ENCODE data around the gene HRH1.
A peak's percentile ranks its signal among the peaks of the same experiment; 100 is the strongest.
"Not testable (repeated sequence)": the region's sequence is repeated elsewhere in the genome, so short reads cannot be mapped to it uniquely, and the experiment has no call there.

HRH1 gene

DNA sequence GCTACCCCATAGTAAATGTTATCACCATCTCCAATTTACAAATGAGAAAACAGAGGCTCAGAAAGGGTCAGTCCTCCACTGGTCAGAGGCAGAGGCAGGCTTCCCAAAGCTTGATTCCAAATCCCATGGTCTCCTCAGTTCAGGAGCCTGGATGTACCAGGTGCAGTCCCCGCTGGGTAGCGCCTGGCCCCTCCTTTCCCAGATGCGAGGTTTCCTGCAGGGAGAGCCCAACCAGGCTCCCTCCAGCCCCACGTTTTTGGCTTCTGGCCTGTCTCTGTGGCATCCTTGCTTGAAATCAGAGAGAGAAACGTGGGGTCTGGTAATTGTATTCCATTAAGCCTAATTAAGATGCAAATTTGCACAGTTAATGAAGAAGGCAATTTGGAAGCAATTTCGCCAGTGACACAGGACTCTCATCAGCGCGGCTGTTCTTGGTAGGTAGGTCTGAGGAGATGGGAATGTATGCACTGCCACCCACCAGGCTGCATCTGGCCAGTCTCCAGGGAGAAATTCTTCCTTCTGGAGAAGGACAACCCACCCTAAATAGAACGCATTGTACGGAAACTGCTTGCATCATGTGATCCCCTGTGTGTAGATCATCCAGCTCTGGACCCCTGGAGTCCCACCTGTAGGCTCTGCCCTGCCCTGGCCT, 50.5 kb downstream of the HRH1 start:
- DNase-seq (ENCODE audit: low read depth in 2 of 2, low spot score in 1 of 2): no peak

DNA sequence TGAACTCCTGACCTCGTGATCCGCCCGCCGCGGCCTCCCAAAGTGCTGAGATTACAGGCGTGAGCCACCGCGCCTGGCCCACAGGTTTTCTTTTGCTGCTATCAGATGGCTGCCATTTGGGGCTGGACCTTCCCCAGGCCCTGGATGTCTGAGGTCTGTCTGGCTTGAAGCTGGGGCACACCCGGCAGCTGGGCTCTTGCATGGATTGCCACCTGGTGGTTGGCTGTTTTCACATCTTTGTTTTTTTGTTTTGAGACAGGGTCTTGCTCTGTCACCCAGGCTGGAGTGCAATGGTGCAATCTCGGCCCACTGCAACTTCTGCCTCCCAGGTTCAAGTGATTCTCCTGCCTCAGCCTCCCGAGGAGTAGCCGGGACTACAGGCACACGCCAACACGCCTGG, 51.6 kb downstream of the HRH1 start:
- not testable (repeated sequence) for DNase-seq (ENCODE audit: low read depth in 2 of 2, low spot score in 1 of 2)

DNA sequence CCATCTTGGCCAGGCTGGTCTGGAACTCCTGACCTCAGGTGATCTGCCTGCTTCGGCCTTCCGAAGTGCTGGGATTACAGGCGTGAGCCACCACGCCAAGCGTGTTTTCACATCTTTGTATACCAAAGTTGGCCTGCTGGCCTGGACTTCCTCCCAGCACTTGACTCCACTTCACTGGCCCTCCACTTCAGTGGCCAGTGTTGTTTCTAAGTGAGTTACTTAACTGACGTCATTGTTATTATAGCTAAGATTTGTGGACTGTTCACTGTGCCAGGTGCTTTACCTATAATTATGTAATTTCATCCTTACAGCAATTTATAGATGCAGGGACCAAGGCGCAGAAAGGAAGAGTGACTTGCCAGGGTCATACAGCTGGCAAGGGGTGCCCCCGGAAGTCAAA, 52.0 kb downstream of the HRH1 start:
- no peak for DNase-seq (ENCODE audit: low read depth in 2 of 2, low spot score in 1 of 2)

DNA sequence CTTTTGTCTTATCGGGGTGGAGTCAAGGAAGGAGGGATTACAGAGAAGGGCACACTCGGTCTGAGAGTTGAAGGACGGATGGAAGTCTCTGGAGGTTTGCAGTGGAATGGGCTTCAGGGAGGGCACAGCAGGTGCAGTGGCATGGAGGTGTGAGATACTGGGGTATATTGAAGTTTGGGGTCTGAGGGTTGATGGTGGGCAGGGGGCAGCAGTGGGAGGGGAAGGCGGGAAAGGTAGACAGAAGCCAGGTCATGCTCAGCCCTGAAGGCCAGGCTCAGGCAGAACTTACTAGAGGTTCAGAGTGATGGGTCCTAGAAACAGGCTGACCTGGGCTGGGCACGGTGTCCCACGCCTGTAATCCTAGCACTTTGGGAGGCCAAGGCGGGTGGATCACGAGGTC, 52.7 kb downstream of the HRH1 start:
- DNase-seq (ENCODE audit: low read depth in 2 of 2, low spot score in 1 of 2): no peak

DNA sequence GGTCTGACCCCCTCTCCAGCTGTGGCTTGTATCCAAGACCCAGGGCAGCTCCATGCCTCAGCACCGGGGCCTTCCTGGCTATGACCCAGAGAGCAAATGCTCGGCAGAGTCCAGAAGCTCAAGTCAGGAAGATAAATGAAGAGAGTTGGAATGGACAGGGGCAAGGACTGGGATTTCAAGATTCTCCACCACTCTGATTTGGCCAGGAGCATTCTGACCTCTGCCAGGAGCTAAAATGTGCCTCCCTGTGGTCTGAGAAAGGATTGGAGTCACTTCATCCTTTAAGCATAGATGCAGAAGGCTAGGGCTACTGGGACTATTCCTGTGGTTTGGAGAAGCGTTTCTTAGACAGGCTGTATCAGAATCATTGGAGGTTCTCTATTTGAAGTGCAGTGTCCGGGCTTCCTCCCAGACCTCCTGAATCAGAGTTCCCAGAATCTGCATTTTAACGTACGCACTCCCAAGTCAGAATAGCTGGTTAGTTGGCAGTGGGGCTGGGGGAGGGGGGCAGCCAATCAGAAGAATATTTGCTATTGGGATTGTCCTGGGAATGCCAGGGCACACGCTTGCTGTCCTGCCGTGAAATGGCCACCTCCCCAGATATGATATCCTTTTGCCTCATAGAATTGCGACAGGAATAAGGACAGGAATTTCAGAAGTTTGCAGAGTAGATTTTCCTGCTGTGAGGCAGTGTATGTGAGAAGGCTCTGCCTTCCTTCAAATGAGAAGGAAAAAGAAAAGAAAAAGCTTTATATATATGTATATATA, 57.4 kb downstream of the HRH1 start:
- DNase-seq (ENCODE audit: low read depth in 2 of 2, low spot score in 1 of 2): no peak

DNA sequence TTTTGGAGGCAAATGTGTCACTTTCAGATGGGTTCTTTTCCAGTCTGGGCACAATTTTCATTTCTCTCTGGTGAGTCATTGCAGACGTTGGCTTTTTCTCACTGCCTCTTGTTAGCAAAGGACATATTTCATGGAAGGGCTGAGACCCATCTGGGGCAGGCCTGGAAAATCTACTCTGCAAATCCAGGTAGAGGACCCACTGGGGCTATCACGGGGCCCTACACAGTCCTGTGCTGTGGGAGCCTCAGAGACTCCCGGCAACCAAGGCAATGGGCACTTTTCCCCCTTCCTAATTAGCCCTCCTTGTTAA, 58.0 kb downstream of the HRH1 start:
- DNase-seq (ENCODE audit: low read depth in 2 of 2, low spot score in 1 of 2): no peak

DNA sequence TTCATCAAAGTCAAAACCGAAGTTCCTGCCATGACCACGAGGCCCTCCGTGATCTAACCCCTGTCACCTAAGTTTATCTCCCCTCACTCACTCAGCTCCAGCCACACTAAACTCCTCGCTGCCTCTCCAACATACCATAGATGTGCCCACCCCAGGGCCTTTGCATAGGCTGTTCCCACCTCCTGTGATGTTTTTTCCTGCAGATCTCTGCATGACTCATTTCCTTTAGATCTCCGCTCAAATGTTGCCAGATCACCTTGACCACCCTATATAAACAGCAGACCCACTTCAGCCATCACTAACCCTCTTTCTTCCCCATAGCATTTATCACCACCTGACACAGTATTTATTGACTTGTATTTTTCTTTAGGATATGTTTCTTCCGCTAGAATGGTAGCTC, 58.5 kb downstream of the HRH1 start:
- no peak for DNase-seq (ENCODE audit: low read depth in 2 of 2, low spot score in 1 of 2)

DNA sequence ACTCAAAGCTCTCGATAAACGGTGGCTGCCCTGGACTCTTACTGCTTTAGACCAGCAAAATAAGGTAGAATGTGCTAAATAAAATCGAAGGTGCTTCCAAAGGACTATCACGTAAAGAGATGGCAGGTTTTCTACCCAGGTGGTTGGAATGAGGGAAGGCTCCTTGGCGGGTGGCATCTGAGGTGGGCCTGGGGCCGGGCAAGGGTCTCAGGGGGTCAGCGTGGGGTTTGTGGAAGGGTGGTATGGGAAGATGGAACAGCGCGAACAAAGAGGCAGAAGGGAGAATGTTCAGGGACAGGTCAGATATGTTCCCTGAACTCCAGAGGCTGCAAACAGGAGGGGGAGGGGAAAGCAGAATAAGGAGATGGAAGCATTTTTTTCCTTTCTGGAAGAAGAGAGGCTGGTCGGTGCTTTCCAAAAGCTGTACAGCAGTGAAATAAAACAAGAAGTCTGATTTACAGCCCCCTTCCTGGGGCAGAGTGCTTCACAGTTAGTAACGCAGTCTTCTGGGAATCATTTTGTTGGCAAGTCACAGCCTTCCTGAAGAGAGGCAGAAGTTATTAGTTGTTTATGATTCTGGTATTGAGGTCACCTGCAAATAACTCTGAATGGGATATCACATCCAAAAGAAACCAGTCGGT, 59.6 kb downstream of the HRH1 start:
- no peak for DNase-seq (ENCODE audit: low read depth in 2 of 2, low spot score in 1 of 2)

DNA sequence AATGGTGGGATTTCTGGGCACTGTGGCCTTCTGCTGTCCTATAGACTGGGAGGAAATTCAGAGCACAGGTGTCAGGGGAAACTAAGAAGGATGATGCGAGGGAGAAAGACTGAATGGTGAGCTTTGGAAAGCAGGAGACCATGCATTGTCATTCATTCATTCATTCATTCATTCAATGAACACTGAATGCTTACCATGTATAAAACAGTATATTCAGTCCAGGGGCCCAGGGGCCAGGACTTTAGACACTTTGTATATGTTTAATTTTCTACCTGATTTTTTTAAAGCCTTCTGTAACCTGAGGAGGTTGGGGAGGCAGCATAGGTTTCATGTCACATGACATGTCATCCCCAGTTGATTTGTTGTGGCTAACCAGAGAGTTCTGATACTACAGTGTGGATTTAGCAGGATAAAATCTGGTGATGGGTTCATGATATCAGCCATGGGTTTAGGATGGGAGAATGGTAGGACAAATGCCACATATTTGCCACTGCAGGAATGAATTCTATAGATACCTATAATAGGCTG, 60.2 kb downstream of the HRH1 start:
- no peak for DNase-seq (ENCODE audit: low read depth in 2 of 2, low spot score in 1 of 2)

DNA sequence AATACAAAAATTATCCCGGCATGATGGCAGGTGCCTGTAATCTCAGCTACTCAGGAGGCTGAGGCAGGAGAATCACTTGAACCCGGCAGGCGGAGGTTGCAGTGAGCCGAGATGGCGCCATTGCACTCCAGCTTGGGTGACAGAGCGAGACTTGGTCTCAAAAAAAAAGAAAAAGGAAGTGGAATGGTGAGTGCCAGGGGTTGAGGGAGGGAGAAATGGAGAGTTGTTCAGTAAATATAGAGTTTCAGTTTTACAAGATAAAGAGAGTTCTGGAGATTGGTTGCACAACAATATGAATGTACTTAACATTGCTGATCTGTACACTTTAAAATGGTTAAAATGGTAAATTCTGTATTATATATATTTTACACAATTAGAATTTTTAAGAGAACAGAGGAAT, 63.1 kb downstream of the HRH1 start:
- not testable (repeated sequence) for DNase-seq (ENCODE audit: low read depth in 2 of 2, low spot score in 1 of 2)

DNA sequence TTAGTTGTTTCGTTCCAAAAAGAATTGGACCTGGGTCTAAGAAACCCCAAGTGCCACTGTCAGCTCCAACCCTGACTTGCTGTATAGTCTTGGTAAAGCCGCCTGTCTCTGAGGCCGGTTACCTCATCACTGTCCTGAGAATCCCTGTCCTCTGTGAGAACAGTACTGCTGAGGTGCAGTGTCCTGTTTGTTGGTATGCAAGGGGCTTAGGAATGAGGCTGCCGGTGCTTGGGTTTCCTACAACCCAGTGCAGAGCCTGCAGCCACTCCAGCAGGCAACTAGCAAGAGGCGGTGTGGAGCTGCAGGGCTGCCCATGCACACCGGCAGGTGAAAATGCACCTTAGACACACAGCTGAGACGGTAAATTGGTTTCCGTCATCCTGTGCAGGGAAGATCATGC, 65.9 kb downstream of the HRH1 start:
- no peak for DNase-seq (ENCODE audit: low read depth in 2 of 2, low spot score in 1 of 2)

DNA sequence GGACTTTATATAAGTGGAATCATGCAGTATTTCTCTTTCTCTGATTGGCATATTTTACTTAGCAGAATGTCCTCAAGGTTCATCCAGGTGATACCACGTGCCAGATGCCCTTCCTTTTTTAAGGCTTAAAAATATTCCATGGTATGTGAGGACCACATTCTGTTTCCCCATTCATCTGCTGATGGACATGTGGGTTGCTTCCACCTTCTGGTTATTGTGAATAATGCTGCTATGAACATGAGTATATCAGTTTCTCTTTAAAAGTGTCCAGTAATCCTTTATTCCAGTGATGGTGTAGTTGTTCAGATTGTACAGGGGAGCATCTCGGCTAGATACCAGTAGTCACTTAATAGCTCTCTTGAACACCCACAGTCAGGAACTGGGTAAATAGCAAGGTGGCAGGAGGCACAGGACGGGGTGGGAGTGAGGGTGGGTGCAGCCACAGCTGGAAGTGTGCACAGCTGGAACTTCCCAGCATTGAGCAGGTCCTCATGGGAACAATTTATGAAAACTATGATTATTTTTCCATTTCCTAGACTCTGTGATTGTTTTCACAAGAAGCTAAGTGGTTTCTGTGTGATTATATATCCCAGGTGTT, 67.6 kb downstream of the HRH1 start:
- no peak for DNase-seq (ENCODE audit: low read depth in 2 of 2, low spot score in 1 of 2)

DNA sequence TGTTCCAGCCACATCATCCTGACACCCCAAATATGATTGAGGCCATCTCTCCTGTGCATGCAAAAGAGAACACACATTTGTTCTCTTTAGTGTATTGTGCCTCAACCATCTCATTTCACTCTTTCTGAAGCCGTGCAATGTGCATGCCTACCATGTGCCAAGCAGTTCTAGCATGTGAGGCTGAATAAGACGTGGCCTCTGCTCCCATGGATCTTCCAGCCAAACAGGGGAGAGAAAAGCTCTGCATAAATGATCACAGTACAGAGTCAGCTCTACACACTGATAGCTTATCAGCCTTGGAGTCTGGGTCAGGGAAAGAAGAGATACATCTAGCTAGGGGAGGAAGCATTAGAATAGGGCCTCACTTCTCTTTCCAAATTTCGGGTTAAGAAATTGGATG, 69.7 kb downstream of the HRH1 start:
- DNase-seq (ENCODE audit: low read depth in 2 of 2, low spot score in 1 of 2): no peak

DNA sequence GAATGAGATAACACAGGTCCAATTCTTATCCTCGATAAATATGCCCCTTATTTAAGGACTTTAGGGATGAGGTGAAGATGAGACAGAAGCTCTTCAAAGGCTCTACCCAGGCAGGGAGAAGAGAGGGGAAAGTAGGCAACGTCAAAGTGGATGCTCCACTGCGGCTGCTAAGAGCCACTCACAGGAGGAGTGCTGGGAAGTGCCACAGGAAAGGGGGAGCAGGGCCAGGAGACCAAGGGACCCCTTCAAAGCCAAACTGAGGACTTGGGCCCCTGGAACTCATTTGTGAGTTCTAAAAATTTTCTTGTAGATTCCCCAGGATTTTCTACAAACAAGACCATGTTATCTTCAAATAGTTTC, 70.6 kb downstream of the HRH1 start:
- DNase-seq (ENCODE audit: low read depth in 2 of 2, low spot score in 1 of 2): no peak

DNA sequence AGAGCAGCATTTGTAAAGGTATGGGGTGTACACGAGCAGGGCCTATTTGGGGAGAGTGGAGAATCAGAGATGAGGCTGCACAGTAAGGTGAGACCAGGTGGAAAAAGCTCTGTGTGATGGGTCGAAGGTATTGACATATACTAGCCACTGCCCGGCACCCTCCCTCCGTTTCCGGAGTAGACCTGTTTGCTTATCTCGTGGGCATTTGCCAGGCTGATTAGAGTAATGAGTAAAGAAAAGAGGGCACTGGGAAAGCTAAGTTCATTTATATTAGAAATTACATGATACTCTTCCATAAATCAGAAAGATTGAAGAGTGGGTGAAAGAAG, 71.7 kb downstream of the HRH1 start:
- DNase-seq (ENCODE audit: low read depth in 2 of 2, low spot score in 1 of 2): no peak

DNA sequence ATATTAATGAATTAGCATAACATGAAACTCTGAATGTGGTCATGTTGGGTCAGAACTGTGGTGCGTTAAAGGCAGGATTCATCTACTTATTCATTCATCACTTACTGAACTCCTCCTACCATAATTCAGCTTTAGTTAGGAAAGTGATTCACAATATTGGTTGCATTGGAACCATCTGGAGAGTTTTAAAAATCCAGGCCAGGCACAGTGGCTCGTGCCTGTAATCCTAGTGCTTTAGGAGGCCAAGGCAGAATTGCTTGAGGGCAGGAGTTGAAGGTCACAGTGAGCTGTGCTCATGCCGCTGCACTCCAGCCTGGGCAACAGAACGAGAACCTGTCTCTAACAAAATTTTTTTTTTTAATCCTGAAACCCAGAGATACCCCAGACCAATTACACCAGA, 73.7 kb downstream of the HRH1 start:
- no peak for DNase-seq (ENCODE audit: low read depth in 2 of 2, low spot score in 1 of 2)

DNA sequence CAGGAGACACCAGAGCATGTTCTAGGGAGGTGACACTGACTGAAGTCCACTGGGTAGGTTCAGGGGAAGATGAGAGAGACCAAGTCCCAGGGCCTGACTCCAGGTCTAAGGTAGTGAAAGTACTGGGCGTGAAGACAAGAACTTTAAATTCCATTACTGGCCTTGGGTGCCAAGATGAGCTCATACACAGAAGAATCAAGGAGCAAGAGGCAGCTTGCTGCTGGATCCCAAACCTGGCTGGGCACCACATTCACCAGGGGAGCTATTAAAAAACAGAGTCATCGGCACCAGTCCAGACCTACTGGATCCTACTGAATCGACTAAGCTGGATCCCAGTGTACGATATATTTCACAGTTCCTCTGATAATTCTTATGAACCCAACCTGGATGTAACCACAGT, 75.8 kb downstream of the HRH1 start:
- no peak for DNase-seq (ENCODE audit: low read depth in 2 of 2, low spot score in 1 of 2)

DNA sequence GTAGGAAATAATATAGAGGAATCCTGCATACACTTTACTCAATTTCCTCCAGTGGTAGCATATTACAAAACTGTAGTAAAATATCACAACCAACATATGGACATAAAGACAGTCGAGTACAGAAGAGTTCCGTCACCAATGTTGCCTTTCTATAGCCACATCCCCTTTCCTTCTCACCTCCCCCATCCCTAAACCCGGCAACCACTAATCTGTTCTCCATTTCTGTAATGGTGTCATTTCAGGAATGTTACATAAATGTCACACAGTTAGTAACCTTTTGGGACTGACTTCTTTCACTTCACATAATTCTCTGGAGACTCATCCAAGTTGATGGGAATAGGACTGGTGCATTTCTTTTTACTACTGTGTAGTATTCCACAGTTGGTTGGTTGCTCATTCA, 76.5 kb downstream of the HRH1 start:
- no peak for DNase-seq (ENCODE audit: low read depth in 2 of 2, low spot score in 1 of 2)

DNA sequence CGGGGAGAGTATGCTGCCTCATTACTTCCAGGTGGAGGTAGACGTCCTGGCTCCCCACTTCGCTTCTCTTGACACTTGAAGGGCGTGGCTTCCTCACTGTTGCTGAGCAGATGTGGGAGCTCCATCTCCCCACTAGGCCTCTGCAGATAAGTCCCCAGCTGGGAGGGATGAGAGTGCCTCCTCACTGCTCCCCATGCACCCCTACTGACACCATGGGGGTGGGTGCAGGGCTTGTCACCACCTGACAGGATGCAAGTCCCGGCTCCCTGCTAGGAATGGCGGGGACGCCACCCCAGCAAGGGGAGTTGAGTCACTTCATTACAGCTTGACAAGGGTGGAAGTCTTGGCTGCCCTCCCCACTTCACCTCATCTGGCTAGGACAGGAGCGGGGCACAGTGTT, 81.1 kb downstream of the HRH1 start:
- no peak for DNase-seq (ENCODE audit: low read depth in 2 of 2, low spot score in 1 of 2)

DNA sequence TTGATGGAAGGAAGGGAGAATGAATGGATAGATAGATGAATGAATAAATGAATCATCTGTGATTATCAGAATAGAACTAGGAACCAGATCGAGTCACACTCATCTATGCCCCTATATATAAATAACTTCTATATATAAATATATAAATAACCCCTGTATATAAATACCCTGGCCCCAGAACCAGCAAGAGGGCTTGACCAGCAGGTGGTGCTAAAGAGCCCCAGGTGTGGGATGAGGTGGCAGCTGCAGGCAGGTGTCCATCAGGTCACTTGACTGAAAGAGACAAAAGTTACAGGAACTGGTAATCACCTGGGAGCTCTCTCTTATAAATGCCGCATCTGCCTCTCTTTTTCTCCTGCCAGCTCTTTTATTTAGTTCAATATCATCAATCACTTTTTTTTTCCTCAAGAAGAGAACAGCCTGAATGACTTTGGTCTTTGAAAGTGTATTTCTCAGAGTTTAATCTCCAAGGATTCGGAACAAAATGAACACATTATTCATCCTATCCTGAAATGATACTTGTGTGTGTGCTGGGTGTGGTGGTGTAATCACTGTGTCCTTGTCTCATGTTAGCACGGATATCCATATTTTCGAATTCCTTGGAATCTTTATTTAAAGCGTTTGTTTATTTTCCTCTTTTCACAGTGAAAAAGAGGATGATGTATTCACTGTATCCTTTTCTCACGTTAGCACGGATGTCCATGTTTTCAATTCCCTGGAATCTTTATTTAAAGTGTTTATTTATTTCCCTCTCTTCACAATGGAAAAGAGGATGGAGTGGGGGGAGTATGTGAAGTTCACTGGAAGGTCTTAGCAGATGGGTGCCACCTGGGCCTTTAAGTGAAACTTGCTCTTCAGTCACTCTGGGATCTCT, 82.5 kb downstream of the HRH1 start:
- DNase-seq (ENCODE audit: low read depth in 2 of 2, low spot score in 1 of 2): peak; percentile 54 to 79

DNA sequence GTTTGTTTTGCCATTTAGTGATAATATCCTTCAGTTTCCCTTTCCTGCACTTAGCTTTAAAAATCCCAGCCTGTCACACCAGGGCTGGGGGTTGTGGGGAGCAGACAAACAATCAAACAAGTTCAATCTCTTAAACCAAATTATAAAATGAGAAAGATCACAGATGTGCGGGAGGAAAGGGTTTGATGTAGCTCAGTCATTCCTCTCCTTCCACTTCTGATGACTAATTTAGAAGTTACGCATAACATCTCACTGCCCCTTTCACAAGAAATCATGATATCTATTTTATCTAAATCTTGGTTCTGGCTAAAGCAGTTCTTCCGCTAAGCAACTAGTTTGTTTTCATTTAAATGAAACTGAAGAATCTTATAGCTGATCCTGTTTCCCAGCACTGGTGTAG, 83.8 kb downstream of the HRH1 start:
- no peak for DNase-seq (ENCODE audit: low read depth in 2 of 2, low spot score in 1 of 2)
